Ovary (tissue), 9 donors: ENCODE measurements around the gene TNS1. TPM values are rescaled to one million over a fixed set of nuclear protein-coding genes. Genes with fewer than 3 reads are reported as not detected.

Experiments
- DNase-seq, 5 donors: peaks; one replicate each; pipeline ENCODE4 v3.0.0-alpha.2; 2019 to 2020
- H3K27ac ChIP-seq, 2 donors: fragments of 200-600 bp; one replicate each; pipeline versions ENCODE4 v1.5.1 to v1.8.0; 2019 to 2022
- H3K27me3 ChIP-seq: fragments of 200-600 bp; one replicate; pipeline ENCODE4 v1.8.0; 2022
- H3K36me3 ChIP-seq: fragments of 200-600 bp; sonication (generic); one replicate; pipeline ENCODE4 v1.5.1; 2019
- H3K4me1 ChIP-seq: one replicate; pipeline ENCODE4 v1.8.1; 2013; ENCODE audit warnings: mild to moderate bottlenecking, moderate library complexity; ENCODE audit not compliant: insufficient read depth
- H3K4me3 ChIP-seq: fragments of 200-600 bp; sonication (generic); one replicate; pipeline ENCODE4 v1.5.1; 2017
- H3K9me3 ChIP-seq, 2 donors: fragments of 200-600 bp in 1 of 2; sonication (generic) in 1 of 2; one replicate each; pipeline versions ENCODE4 v1.5.1 to v1.8.1; 2013 to 2019; ENCODE audit warnings: mild to moderate bottlenecking in 1 of 2, moderate library complexity in 1 of 2
- EP300 ChIP-seq: sonication (generic); formaldehyde crosslinking; IDR thresholded peaks from one replicate; pipeline ENCODE4 v1.6.1; 2017; ENCODE audit warnings: antibody characterized with exemption
- POLR2A ChIP-seq: fragments of 450-650 bp; IDR thresholded peaks from one replicate; pipeline ENCODE4 v1.6.1; 2017; ENCODE audit warnings: antibody characterized with exemption, mild to moderate bottlenecking, moderate library complexity
- whole genome bisulfite sequencing, 3 donors: extraction: QIAGEN DNeasy Blood & Tissue Kit in 1 of 3; methylation state at CpG; one replicate each; pipeline versions ENCODE4 v1.1.5 to v1.1.7; 2013 to 2017; 5-methylcytosine and 5-hydroxymethylcytosine counted together
- intact Hi-C, 4 donors: fragments of 100-400 bp; cut with DNase I; formaldehyde crosslinking; loops; one replicate each; pipeline versions ENCODE4 v1.11.0 to v1.15.1; 2022 to 2023
- polyA plus RNA-seq, 2 donors: library from polyadenylated mRNA; stranded (reverse); fragments of 200-250 nt in 1 of 2; fragments of 350-450 nt in 1 of 2; fragmentation: Illumina TruSeq in 1 of 2; extraction: RNeasy Lipid Tissue Mini Kit (QIAGEN cat#74804) in 1 of 2; gene quantifications; one replicate each; pipeline ENCODE4 v1.2.3, GENCODE V29; 2013 to 2014
- total RNA-seq, 7 donors: library from RNA; depleted of rRNA in 2 of 7; stranded (reverse); fragments of >200 nt in 2 of 7; fragmentation: NEBNext Ultra II Directional in 3 of 7; extraction: Animal tissue kit (Norgen Biotek cat#: 25700) in 3 of 7; gene quantifications; one replicate each; pipeline versions ENCODE4 v1.1.0 to v1.2.4, GENCODE V29; 2016 to 2023
- TF ChIP-seq, protein P1 (sequence below), 3 donors: fragments of 450-650 bp in 2 of 3; fragments of 200-600 bp in 1 of 3; IDR thresholded peaks; one replicate each; pipeline versions ENCODE4 v1.5.1 to v1.8.0; 2016 to 2022; ENCODE audit warnings: antibody characterized with exemption in 3 of 3, mild to moderate bottlenecking in 1 of 3
- donor health status: DM: no; HTN: no; CAD: no; lungs with moderate emphysema.
- donor health status: DM: no; HTN: no; CAD: no.
- donor health status: Bipolar disorder and iron deficiency.
- donor health status: DM: yes; HTN: yes; CAD: no.
- donor health status: DM: no; HTN: no; CAD: no.
- donor health status: DM: yes; HTN: yes; CAD: no.

Gene TNS1
- total and polyA plus RNA-seq, 9 donors: 140 to 568 (median 356) TPM

DNA sequence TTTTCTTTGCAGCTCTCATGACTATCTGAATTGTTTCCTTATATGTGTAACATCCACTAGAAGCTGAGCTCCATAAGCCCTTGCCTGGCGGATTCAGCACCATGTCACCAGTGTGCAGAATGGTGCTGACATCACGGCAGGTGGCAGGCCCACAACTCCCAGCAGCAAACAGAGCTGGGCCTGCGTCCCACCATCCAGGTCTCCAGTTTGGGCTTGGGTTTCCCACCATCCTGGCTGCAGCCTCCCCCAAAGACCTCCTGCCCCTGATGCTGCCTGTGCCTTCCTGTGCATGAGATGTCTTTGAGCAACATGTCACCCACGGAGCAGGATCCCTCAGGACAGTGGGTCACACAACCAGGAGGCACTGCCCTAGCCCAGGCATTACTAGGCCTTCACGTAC is 113.1 kb downstream of the TNS1 start:
- Histone ChIP-seq H3K27me3 (no peaks in the 10 kb centered on the region), H3K4me3 (no peak overlapping the region), H3K4me1 (peaks cover 4% of the 10 kb centered on the region), H3K36me3 (no peaks in the 10 kb centered on the region), H3K9me3 (no peaks in the 10 kb centered on the region), H3K27ac (no peak overlapping the region)
- intact Hi-C loops: loop anchor here (5.0 to 10.0 kb wide), 5 partner anchors 87 to 102 kb away; no protein-coding TSS in a partner anchor
- DNase-seq: no peak
- WGBS, 3 donors: 87 to 91% (median 89%) methylated on average over 5 of the region's 5 CpGs
- no peak for TF ChIP-seq POLR2A
- TF ChIP-seq, protein P1, sequence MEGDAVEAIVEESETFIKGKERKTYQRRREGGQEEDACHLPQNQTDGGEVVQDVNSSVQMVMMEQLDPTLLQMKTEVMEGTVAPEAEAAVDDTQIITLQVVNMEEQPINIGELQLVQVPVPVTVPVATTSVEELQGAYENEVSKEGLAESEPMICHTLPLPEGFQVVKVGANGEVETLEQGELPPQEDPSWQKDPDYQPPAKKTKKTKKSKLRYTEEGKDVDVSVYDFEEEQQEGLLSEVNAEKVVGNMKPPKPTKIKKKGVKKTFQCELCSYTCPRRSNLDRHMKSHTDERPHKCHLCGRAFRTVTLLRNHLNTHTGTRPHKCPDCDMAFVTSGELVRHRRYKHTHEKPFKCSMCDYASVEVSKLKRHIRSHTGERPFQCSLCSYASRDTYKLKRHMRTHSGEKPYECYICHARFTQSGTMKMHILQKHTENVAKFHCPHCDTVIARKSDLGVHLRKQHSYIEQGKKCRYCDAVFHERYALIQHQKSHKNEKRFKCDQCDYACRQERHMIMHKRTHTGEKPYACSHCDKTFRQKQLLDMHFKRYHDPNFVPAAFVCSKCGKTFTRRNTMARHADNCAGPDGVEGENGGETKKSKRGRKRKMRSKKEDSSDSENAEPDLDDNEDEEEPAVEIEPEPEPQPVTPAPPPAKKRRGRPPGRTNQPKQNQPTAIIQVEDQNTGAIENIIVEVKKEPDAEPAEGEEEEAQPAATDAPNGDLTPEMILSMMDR (IDR thresholded peaks at IDR 0.05): no peak
- no peak for TF ChIP-seq EP300

DNA sequence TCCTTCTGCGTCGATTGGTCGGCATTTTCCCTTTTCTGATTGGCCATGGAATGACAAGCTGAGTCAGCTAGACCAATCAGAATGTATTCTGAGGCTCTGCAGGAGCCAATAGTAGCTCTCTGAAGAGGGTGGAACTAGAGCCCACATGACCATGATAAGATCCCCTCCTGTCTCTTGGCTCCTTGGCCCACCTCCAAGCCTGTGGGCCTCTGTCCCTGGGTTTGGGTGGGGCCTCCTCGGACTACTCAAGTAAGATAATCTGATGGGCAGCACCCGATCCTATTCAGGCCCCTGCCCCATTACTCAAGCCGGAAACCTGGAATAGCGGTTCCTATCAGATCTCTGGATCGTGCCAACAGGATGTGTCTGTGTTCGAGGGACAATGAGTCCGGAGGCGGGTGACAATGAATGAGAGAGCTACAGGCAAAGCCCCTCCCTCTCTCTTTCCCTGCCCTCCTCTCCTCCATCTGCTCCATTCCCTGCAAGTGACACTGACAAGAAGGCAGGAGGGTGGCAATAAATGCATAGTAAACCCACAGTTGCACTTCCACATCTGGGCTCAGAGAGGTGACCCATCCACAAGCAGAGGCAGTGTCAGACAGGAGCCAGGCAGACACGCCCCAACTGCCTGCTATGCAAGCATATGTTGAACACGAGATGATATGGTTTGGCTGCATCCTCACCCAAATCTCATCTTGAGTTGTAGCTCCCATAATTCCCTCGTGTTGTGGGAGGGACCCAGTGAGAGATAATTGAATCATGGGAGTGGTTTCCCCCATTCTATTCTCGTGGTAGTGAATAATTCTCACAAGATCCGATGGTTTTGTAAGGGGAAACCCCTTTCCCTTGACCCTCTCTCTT is 114.7 kb downstream of the TNS1 start:
- Histone ChIP-seq H3K4me1 (peaks cover 4% of the 10 kb centered on the region), H3K27ac (peak overlapping the region in 1 of 2 donors; percentile 36), H3K36me3 (no peaks in the 10 kb centered on the region), H3K9me3 (no peaks in the 10 kb centered on the region), H3K4me3 (no peak overlapping the region), H3K27me3 (no peaks in the 10 kb centered on the region)
- intact Hi-C loops: loop anchor here (5.0 kb wide), 4 partner anchors 86 to 101 kb away; no protein-coding TSS in a partner anchor
- TF ChIP-seq POLR2A: no peak
- TF ChIP-seq EP300: no peak
- TF ChIP-seq, protein P1 (IDR thresholded peaks at IDR 0.05): no peak
- DNase-seq: peak in 2 of 5 donors; percentile 35 to 37
- 61 to 66% (median 63%) methylated on average over 16 of the region's 16 CpGs for WGBS, 3 donors

DNA sequence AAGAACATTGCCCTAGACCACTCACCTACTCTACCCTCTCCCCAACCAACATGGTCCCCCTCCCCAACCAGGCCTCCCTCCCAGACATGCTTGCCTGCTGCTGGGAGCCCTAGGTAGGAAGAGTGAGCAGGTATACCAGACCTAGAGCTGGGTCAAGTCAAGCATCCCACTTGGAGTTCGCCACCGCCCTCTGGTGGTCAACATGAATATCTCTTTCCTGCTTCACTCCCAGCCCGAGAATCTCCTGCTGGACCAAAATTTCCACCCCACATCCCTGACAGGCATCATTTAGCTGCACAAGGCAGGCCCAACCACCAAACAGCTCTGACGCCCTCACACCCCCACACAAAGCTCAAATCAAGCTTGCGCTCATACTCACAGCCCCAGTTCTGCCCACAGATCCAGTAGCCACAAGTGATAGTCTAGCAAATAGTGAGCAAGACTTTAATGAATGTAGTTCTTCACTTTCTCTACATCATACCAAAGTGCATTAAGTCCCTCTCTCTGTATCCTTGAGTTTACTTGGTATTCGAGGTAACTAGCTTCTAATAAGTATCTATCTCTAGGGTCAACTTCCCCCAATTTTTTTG is 116.0 kb downstream of the TNS1 start:
- intact Hi-C loops: loop anchor here (5.0 kb wide), 4 partner anchors 85 to 100 kb away; no protein-coding TSS in a partner anchor
- Histone ChIP-seq H3K4me3 (no peak overlapping the region), H3K36me3 (no peaks in the 10 kb centered on the region), H3K4me1 (peaks cover 4% of the 10 kb centered on the region), H3K9me3 (no peaks in the 10 kb centered on the region), H3K27ac (no peak overlapping the region), H3K27me3 (no peaks in the 10 kb centered on the region)
- DNase-seq: peak; percentile 68 to 84 (median 81)
- 30 to 31% (median 31%) methylated on average over 6 of the region's 6 CpGs for WGBS, 3 donors
- TF ChIP-seq EP300 (no peak), POLR2A (no peak)
- TF ChIP-seq, protein P1 (IDR thresholded peaks at IDR 0.05): peak; percentile 70 to 79 (median 75)

DNA sequence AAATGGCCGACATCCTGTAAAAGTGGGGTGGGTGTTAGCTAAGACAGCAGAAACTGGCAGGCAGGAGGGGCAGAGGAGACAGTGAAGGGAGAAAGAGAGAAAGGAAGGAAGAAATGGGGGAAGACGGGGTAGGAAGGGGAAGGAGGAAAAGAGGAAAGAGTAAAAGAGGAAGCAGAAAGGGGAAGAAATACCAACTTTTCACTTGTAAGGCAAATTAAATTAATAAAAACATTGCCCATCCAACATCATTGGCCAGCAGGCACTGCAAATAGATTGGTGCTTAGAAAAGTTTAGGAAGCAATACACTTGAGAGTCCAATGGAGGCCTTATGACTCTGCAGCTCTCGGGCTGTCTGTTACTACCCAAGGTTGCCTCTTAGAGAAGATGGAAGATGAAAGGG is 116.7 kb downstream of the TNS1 start:
- 87 to 92% (median 92%) methylated on average over 3 of the region's 3 CpGs for WGBS, 3 donors
- TF ChIP-seq EP300 (no peak), POLR2A (no peak)
- TF ChIP-seq, protein P1 (IDR thresholded peaks at IDR 0.05): no peak
- intact Hi-C loops: loop anchor here (5.0 kb wide), 4 partner anchors 84 to 101 kb away; no protein-coding TSS in a partner anchor
- no peak overlapping the region for H3K27ac ChIP-seq
- H3K4me3 ChIP-seq: no peak overlapping the region
- no peaks in the 10 kb centered on the region for H3K9me3 ChIP-seq
- H3K4me1 ChIP-seq: peaks cover 6% of the 10 kb centered on the region
- DNase-seq: no peak
- H3K36me3 ChIP-seq: no peaks in the 10 kb centered on the region
- no peaks in the 10 kb centered on the region for H3K27me3 ChIP-seq
